GM12892 (cell line): ENCODE results near the gene PGBD5.

Experiments used
- POLR2A ChIP-seq: IDR thresholded peaks from 2 replicates; pipeline ENCODE4 v1.6.1; 2011; ENCODE audit warnings: low read depth, low read length, control low read depth
- POLR2AphosphoS5 ChIP-seq: IDR thresholded peaks from 2 replicates; pipeline ENCODE4 v1.6.1; 2011; ENCODE audit warnings: low read depth, low read length, control low read depth
- TAF1 ChIP-seq: IDR thresholded peaks from 2 replicates; pipeline ENCODE4 v1.6.1; 2011; ENCODE audit warnings: low read depth, mild to moderate bottlenecking, control low read depth, low read length, borderline replicate concordance

- TF ChIP-seq POLR2AphosphoS5 (no peak), POLR2A (no peak), TAF1 (no peak)
Measured at GRCh38 chr1:230279583-230279945, 146.6 kb downstream of the PGBD5 start.
